GM12892 (cell line): ENCODE measurements around the gene PHLDB2.

ENCODE experiments used
- POLR2A ChIP-seq: IDR thresholded peaks from 2 replicates; pipeline ENCODE4 v1.6.1; 2011; ENCODE audit warnings: low read depth, low read length, control low read depth
- TAF1 ChIP-seq: IDR thresholded peaks from 2 replicates; pipeline ENCODE4 v1.6.1; 2011; ENCODE audit warnings: low read depth, mild to moderate bottlenecking, control low read depth, low read length, borderline replicate concordance

DNA sequence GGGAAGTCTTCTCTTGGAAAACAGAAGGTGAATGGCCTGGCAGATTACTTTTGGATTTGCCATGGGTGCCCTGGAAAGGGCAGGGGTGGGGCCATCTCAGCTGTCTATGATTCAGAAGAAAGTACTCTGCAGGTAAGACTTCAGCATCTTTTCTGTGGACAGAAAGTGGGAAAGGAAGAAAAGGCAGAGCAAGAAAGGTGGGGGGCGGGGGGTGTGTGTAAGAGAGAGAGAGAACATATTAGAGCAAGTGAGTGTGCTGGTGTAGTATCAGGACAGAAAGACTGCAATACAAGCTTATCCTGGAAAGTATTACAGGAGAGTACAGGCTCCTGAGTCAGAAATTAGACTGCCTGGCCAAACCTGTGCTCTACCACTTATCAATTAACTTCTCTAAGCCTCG, 145.1 kb downstream of the PHLDB2 start:
- TF ChIP-seq POLR2A, result no peak
- TF ChIP-seq TAF1, result no peak
